Stimulated activated CD4-positive, alpha-beta T cell treated with anti-CD3 and anti-CD28 coated beads, Interleukin-1b, Interleukin-23, amount 100 ng/mL, for 1 hour (primary cell): ENCODE measurements around the gene AMDHD1.
"Not testable (repeated sequence)": the region's sequence is repeated elsewhere in the genome, so short reads cannot be mapped to it uniquely, and the experiment has no call there.

Experiments used
- DNase-seq, 2 donors: peaks; one replicate each; pipeline ENCODE4 v3.0.0-alpha.2; 2020; ENCODE audit warnings: low read depth in 2 of 2

Gene AMDHD1

DNA sequence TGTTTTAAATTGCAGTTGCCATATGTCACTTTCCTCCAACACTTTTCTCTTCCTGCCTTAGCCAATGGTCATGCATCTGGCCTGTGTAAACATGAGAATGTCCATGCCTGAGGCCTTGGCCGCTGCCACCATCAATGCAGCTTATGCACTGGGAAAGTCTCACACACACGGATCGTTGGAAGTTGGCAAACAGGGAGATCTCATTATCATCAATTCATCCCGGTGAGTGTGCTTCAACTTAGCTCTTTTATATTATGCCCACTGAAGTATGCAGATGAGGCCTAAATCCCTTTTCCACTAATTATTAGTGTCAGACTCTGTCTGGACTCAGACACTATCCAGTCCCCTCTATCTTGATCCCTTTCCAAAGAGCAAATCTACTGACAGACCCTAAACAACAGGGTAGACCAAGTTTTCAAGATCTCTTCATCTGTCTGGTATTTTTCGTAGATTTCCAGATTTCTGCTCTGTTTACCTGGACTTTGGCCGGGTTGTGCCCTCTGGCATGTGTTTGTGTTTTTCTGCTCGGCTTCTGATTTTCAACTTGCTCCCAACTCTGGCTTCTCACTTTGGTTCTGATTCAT lies 23.2 kb downstream of the AMDHD1 start:
- no peak for DNase-seq

DNA sequence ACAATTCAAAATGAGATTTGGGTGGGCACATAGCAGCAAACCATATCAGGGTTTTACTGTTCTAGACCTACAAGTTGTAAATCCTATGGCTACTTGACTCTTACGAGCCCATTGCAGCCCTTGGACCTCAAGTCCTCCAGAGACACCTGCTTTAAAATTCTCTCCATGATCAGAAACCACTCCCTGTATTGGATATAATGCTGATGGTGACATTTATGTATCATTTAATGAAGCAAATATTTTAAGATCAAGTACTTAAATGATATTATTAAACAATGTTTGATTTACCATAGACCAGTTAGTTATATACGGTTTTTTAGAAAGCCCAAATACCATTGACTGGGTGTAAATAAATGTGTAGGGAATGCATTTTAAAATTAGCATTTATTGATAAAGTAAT lies 24.2 kb downstream of the AMDHD1 start:
- DNase-seq, result no peak

- DNase-seq, result not testable (repeated sequence)
Observed at GRCh38 chr12:95969116-95969515, 26.0 kb downstream of the AMDHD1 start.

GRCh38 chr12:95970905-95971304 lies 27.8 kb downstream of the AMDHD1 start:
- DNase-seq, result no peak

DNA sequence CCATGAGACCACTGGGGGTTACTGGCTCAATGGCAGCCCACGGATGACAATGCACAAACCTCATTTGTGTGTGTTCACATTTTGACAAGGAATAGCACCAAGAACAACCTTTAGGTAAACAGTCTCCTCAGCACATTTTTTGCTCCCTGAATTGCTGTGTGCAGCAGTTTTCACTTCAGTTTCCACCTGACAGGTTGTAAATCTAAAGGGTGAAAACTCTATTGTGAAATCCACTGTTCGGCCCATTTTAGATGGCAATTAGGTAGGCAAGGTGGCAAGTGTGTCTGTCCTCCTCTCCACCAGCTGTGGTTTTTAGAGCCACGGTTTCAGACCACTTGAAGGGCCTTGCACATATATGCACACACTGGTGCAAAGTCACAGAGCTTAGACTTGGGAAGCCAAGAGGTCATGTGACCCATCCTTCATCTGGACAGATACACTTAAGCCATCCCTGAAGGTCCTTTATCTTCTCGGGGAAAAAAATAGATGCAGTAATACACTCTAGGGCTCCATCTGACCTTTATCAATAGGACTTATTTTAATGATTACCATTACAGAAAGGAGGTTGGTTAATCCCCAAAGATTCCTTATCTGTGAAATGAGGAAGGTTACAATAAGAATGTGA lies 29.8 kb downstream of the AMDHD1 start:
- no peak for DNase-seq

GRCh38 chr12:95974358-95974757 lies 31.2 kb downstream of the AMDHD1 start:
- no peak for DNase-seq

- no peak for DNase-seq
Observed at GRCh38 chr12:95975491-95975890, 32.4 kb downstream of the AMDHD1 start.

DNA sequence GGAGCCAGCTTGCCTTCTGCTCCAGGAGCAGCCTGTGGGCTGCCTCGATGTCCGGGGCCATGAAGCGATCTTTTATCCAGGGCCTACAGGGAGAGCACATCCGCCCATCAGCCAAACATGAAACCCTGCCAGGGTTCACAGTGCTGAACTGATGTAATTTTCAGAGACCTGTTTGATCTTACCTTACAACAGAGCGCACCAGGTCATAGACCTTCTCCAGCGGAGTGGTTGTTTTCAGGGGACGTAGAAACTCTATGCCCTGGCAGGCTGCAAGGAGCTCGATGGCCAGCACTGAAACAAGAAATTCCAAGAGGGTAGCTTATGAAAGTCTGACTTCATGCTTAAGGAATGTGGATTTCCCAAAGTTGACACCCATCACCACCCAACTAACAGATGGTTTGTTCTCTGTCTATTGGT lies 33.3 kb downstream of the AMDHD1 start:
- no peak for DNase-seq

- DNase-seq, result no peak
Observed at GRCh38 chr12:95977764-95978305, 34.7 kb downstream of the AMDHD1 start.

DNA sequence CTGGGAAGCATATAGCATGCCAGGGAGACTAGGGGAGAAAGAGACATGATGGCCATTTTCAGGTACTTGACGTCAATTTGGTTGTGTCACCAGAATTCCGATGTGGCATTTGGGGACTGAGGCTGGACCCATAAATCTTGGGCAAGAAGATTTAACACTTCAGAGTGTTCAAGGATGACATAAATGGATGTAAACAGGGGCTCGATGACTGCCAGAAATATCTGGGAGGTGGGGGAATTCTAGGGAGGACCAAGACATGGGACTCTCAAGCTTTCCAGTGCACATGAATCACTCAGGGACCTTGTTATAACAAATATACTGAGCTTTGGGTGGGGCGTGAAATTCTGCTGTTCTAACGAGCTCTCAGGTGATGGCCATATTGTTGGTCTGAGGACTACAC lies 35.2 kb downstream of the AMDHD1 start:
- DNase-seq, result no peak

GRCh38 chr12:95978774-95979173 lies 35.6 kb downstream of the AMDHD1 start:
- no peak for DNase-seq

DNA sequence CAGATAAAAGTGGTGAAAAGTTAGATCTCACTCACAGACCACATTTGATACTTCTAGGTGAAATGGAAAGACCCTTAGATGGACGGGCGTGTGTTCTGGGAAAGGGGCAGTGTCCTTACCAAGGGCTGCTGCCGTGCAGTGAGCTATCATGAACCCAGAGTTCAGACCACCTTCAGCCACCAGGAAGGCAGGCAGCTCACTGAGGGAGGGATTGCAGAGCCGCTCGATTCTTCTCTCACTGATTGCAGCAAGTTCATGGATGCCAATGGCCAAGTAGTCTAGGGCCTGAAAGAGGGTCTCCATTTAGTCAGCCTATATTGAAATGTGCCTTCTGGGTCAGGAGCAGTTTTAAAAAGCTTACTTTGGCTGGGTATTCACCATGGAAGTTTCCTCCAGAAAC lies 37.3 kb downstream of the AMDHD1 start:
- DNase-seq, result no peak

DNA sequence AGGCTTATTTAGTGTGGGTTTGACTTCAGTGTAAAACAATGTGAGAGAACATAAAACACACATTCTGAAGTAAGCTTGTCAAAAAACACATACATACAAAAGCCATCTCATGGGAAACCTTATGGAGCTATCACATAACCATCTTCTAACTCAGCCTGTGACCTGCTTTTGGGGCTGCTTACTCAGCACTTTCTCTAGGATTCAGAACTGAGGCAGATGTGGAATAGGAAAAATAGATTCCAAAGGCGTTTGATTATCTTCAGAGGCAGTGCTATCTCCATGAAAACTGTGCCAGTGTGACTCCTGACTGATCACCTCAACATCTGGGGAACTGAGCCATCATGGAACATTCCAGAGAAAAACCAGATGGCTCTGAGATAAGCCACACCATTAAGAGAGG lies 39.5 kb downstream of the AMDHD1 start:
- no peak for DNase-seq

DNA sequence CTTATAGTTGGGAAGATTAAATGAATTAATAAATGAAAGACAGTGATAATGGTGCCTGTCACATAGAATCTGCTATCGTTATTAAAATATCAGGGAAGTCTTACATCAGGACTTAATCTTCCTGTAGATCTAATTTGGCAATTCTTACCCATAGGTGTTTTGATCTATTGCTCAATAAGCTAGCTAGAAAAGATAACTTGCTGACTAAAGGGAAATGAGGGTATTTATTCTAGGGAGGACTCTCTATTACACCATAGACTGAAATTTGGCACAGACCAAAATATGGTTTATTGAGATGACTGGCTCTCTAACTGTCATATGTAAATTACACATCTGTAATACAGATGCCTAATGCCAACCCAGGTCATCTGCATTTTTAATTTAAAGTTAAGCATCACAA lies 41.6 kb downstream of the AMDHD1 start:
- no peak for DNase-seq

DNA sequence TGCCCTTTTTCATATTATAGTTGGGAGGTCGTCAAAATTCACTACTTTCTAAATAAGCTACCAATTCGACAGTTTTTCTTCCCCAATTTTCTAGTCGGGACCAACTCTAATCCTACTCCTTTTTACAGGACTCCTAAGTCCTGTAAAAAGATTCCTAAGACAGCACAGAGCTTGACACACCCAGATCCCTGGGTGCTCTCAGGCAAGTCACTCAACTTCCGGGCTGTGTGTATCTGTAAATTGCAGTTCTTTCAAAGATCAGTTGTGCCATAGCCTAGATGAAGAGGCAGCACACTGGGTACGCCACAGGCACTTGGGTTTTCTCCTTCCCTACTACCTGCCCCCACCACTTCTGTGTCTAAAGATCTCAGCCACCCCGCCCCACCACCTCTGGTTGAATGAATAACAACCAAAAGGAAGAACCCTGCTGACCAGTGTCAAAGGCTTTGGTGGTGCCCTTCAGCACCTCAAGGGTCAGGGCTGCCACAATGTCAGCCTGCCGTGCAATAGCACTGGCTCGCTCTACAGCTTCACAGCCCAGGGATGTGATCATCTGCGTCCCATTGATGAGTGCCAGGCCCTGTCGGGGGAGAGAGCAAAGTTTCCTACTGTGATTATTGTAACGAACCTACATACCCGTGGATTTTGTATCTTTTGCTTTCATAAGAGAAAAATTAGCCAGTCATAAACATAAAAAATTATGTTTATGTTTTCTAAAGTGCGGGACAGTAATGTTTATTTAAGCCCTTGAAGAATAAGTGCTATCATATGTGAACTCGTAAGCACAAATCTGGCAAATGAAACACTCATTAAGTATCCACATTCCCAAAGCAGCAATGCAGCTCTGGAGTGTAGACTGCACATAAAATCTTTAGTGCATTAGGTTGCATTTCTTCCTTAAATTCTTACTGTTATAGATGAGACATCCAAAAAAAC lies 43.8 kb downstream of the AMDHD1 start:
- DNase-seq, result no peak

- no peak for DNase-seq
Observed at GRCh38 chr12:95988506-95989275, 45.6 kb downstream of the AMDHD1 start.

DNA sequence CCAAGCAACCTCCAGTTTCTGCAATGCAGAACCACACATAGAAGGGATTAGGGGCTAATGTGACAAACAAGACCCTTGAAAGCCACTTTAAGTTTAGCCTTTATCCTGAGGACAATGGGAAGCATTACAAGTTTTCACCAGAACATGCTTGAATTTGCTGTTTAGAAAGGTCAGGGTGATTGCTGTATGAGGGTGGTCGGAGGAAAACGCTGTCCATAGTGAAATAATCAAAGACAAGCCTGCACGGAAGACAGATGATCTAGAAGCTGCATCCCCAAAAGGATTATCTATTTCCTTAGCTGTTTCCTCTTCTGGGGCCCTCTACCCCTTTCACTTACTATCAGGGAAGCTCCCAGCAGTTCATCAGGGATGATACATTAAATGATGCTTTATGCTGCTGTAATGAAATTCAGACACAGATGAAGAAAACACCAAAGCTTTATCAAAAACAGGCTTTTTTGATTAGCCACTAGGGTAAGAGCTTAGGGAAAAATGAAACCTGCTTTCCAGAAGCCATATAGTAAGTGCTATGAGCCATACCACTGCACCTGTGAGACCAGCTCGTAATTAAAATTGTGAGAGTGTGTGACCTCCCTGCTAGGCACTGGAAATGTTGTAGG lies 46.5 kb downstream of the AMDHD1 start:
- no peak for DNase-seq

DNA sequence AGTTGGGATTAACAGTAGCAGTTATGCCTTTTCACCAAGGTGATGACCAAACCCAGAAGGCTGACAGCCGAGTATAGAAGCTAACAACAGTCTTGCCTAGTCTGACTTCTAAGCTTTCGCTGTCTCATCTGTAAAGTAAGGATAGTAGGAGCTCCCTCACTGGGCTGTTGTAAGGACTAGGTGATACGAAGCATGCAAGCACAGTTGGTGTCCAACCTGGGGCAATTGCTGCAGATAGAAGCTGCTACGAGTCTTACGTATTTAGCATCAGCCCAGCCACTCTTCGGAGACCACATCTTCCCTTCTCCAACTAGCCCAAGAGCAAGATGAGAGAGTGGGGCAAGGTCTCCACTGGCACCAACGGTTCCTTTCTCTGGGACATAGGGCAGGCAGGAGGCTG lies 47.0 kb downstream of the AMDHD1 start:
- DNase-seq, result no peak

GRCh38 chr12:95993907-95994306 lies 50.8 kb downstream of the AMDHD1 start:
- no peak for DNase-seq

- DNase-seq, result no peak
Observed at GRCh38 chr12:95994476-95994875, 51.3 kb downstream of the AMDHD1 start.
